HG02759 (cell line): ENCODE measurements around the gene SLC4A4.

ENCODE experiments used
- ATAC-seq: cut with Tn5 transposase; IDR thresholded peaks from one replicate; pipeline ENCODE4 v1.9.1; 2021; ENCODE audit warnings: mild to moderate bottlenecking, moderate library complexity; ENCODE audit not compliant: unreplicated experiment

The SLC4A4 gene

GRCh38 chr4:71466775-71467174 is 128.0 kb downstream of the SLC4A4 start:
- no peak for ATAC-seq

- no peak for ATAC-seq
These were observed 129.4 kb downstream of the SLC4A4 start for GRCh38 chr4:71468116-71468710.

GRCh38 chr4:71469541-71469940 is 130.7 kb downstream of the SLC4A4 start:
- ATAC-seq, result no peak

- ATAC-seq, result no peak
These were observed 131.7 kb downstream of the SLC4A4 start for GRCh38 chr4:71470524-71470923.

- ATAC-seq, result no peak
These were observed 134.1 kb downstream of the SLC4A4 start for GRCh38 chr4:71472946-71473345.

GRCh38 chr4:71473541-71474240 is 134.9 kb downstream of the SLC4A4 start:
- no peak for ATAC-seq

- ATAC-seq, result no peak
These were observed 135.9 kb downstream of the SLC4A4 start for GRCh38 chr4:71474731-71475130.

GRCh38 chr4:71476240-71476639 is 137.4 kb downstream of the SLC4A4 start:
- ATAC-seq, result no peak

GRCh38 chr4:71486550-71487343 is 147.9 kb downstream of the SLC4A4 start:
- ATAC-seq, result no peak

- no peak for ATAC-seq
These were observed 148.6 kb downstream of the SLC4A4 start for GRCh38 chr4:71487344-71487920.

GRCh38 chr4:71494539-71494938 is 155.7 kb downstream of the SLC4A4 start:
- no peak for ATAC-seq

GRCh38 chr4:71495454-71495853 is 156.6 kb downstream of the SLC4A4 start:
- ATAC-seq, result no peak

- no peak for ATAC-seq
These were observed 158.3 kb downstream of the SLC4A4 start for GRCh38 chr4:71497078-71497477.

GRCh38 chr4:71498002-71498401 is 159.2 kb downstream of the SLC4A4 start:
- ATAC-seq, result no peak

GRCh38 chr4:71498625-71499024 is 159.8 kb downstream of the SLC4A4 start:
- no peak for ATAC-seq

- no peak for ATAC-seq
These were observed 163.2 kb downstream of the SLC4A4 start for GRCh38 chr4:71501992-71502391.

GRCh38 chr4:71518283-71518989 is 179.6 kb downstream of the SLC4A4 start:
- no peak for ATAC-seq

- no peak for ATAC-seq
These were observed 181.5 kb downstream of the SLC4A4 start for GRCh38 chr4:71520308-71520707.

GRCh38 chr4:71520850-71521249 is 182.0 kb downstream of the SLC4A4 start:
- ATAC-seq, result no peak

GRCh38 chr4:71524756-71525155 is 185.9 kb downstream of the SLC4A4 start:
- ATAC-seq, result no peak
